HG03066 (cell line): ENCODE measurements around the gene VGF.
"Not testable (repeated sequence)": the region's sequence is repeated elsewhere in the genome, so short reads cannot be mapped to it uniquely, and the experiment has no call there.

ENCODE experiments used
- ATAC-seq: cut with Tn5 transposase; IDR thresholded peaks from one replicate; pipeline ENCODE4 v1.9.1; 2021; ENCODE audit warnings: low read depth; ENCODE audit not compliant: unreplicated experiment

Gene VGF

DNA sequence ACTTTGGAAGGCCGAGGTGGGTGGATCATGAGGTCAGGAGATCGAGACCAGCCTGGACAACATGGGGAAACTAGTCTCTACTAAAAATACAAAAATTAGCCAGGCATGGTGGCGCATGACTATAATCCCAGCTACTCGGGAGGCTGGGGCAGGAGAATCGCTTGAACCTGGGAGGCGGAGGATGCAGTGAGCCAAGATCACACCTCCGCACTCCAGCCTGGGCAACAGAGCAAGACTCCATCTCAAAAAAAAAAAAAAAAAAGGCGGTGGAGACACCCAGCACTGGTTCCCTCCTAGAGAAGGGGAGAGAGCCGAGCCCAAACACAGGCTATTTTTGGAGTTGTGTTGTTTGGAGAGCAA, 43.8 kb downstream of the VGF start:
- ATAC-seq = not testable (repeated sequence)

DNA sequence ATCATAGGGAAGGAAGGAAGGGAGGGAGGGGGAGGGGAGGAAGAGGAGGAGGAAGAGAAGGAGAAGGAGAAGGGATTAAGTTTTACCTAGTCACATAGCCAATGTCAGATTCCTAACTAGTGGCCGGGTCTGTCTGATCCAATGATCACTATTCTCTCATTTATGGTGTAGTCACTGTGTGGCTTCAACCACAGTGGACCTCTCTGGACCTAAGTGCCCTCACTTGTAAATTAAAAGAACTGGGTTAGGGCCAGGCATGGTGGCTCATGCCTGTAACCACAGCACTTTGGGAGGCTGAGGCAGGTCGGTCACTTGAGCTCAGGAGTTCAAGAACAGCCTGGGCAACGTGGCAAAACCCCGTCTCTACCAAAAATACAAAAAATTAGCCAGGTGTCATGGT, 45.1 kb downstream of the VGF start:
- no peak for ATAC-seq

DNA sequence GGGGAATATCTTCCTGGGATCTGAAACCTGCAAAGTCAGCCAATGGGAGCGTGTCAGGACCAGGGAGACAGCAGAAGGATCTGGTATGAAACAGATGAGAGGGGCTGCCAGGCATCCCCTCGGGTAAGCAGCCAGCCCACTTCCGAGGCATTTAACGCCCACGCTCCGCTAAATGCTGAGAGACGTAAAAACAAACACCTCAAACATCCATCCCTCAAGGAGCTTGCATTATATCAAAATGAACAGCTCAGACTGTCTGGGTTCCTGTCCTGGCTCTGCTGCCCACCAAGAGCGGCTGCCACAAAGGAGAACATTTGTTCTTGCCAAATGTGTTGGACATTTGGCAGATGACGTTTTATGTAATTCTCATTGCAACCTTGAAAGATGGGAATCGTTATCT, 45.5 kb downstream of the VGF start:
- no peak for ATAC-seq

DNA sequence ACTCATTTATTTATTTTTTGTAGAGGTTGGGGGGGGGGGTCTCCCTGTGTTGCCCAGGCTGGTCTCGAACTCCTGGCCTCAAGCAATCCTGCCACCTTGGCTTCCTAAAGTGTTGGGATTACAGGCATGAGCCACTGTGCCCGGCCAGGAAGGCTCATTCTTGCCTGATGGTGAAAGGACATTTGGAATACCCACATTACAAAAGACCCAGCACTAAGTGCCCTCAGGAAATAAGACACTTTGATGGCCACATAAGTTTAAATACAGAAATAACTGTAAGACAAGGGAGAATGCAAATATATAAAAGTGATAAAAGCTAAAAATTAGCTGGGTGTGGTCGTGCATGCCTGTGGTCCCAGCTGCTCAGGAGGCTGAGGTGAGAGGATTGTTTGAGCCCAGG, 46.5 kb downstream of the VGF start:
- no peak for ATAC-seq

DNA sequence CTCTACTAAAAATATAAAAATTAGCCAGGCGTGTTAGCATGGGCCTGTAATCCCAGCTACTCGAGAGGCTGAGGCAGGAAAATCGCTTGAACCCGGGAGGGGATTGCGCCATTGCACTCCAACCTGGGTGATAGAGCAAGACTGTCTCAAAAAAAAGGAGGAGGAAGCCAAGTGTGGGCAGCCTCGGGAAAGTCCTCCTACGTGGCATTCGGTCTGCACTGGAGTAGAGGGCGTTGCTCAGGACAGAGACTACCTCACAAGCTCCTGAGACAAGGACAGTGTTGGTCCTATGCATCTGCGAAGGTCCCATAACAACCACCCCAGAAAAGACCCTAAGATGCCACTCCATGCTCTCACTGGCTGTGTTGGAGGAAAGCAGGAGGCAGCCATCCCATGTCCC, 48.5 kb downstream of the VGF start:
- ATAC-seq = no peak

DNA sequence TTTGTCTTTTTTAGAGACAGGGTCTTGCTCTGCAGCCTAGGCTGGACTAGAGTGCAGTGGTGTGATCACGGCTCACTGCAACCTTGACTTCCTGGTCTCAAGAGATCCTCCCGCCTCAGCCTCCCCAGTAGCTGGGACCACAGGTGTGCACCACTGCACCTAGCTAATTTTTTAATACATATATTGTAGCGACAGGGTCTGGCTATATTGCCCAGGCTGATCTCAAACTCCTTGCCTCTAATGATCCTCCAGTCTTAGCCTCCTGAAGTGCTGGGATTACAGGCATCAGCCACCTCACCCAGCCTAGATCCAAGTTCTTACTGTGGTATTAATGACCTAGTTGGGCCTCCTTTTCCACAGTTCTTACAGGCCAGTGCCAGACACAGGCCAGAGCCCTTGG, 50.2 kb downstream of the VGF start:
- no peak for ATAC-seq

DNA sequence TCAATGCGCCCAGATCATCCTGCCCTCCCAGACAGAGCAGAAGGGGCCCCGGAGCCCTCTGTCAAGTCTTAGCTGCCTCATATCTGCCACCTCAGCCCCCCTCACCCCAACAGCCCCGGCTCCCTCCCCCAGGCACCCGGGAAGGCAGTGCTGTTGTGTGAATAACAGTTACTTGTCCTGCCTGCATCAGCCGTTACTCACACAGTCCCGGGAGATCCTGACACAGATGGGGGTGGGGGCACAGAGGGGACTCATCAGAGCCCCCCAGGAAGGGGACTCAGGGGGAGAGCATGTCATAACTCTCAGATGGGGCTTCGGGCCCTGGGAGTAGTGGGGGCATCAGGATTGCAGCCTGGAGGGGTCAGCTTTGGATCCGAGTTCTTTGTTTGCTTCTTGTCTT, 50.9 kb downstream of the VGF start:
- ATAC-seq = no peak

DNA sequence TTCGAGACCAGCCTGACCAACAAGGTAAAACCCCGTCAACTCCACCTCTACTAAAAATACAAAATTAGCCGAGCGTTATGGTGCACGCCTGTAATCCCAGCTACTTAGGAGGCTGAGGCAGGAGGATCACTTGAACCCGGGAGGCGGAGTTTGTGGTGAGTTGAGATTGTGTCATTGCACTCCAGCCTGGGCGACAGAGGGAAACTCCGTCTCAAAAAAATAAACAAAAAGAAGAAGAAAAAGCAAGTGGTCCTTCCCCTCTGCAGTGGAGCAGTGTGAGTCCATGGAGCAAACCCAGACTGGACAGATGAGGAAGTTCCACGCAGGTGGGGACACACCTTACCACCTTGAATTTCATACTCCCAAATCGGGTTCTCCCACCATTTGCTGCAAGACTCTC, 51.5 kb downstream of the VGF start:
- no peak for ATAC-seq

DNA sequence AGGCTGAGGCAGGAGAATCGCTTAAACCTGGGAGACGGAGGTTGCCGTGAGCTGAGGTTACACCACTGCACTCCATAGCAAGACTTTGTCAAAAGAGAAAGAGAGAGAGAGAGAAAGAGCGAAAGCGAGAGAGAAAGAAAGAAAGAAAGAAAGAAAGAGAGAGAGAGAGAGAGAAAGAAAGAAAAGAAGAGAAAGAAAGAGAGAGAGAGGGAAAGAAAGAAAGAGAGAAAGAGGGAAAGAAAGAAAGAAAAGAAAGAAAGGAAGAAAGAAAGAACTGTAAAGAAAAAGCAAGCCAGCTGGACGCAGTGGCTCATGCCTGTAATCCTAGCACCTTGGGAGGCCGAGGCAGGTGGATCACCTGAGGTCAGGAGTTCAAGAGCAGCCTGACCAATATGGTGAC, 52.2 kb downstream of the VGF start:
- ATAC-seq = not testable (repeated sequence)
